HG03439 (cell line): ENCODE data around the gene SYT2.
"Not testable (repeated sequence)": the region's sequence is repeated elsewhere in the genome, so short reads cannot be mapped to it uniquely, and the experiment has no call there.

Experiments
- ATAC-seq: cut with Tn5 transposase; IDR thresholded peaks from one replicate; pipeline ENCODE4 v1.9.1; 2021; ENCODE audit warnings: mild to moderate bottlenecking, moderate library complexity; ENCODE audit not compliant: unreplicated experiment

SYT2 gene

GRCh38 chr1:202599669-202600431, 110.4 kb downstream of the SYT2 start:
- no peak for ATAC-seq

GRCh38 chr1:202597090-202597761, 113.0 kb downstream of the SYT2 start:
- no peak for ATAC-seq

- no peak for ATAC-seq
Observed at GRCh38 chr1:202596638-202597037, 113.6 kb downstream of the SYT2 start.

- no peak for ATAC-seq
Observed at GRCh38 chr1:202593845-202594244, 116.4 kb downstream of the SYT2 start.

- no peak for ATAC-seq
Observed at GRCh38 chr1:202592146-202592545, 118.1 kb downstream of the SYT2 start.

GRCh38 chr1:202591515-202591914, 118.7 kb downstream of the SYT2 start:
- ATAC-seq: no peak

GRCh38 chr1:202590975-202591411, 119.3 kb downstream of the SYT2 start:
- no peak for ATAC-seq

- no peak for ATAC-seq
Observed at GRCh38 chr1:202590126-202590525, 120.1 kb downstream of the SYT2 start.

- ATAC-seq: no peak
Observed at GRCh38 chr1:202589190-202589930, 120.9 kb downstream of the SYT2 start.

- ATAC-seq: no peak
Observed at GRCh38 chr1:202588503-202589189, 121.6 kb downstream of the SYT2 start.

- ATAC-seq: no peak
Observed at GRCh38 chr1:202587859-202588485, 122.3 kb downstream of the SYT2 start.

- ATAC-seq: no peak
Observed at GRCh38 chr1:202586871-202587270, 123.4 kb downstream of the SYT2 start.

GRCh38 chr1:202586018-202586821, 124.0 kb downstream of the SYT2 start:
- ATAC-seq: no peak

GRCh38 chr1:202585590-202585933, 124.7 kb downstream of the SYT2 start:
- no peak for ATAC-seq

- ATAC-seq: no peak
Observed at GRCh38 chr1:202584707-202585589, 125.3 kb downstream of the SYT2 start.

GRCh38 chr1:202582350-202582749, 127.9 kb downstream of the SYT2 start:
- not testable (repeated sequence) for ATAC-seq

- no peak for ATAC-seq
Observed at GRCh38 chr1:202580619-202581018, 129.6 kb downstream of the SYT2 start.

GRCh38 chr1:202579806-202580205, 130.4 kb downstream of the SYT2 start:
- ATAC-seq: no peak

GRCh38 chr1:202578565-202578964, 131.7 kb downstream of the SYT2 start:
- ATAC-seq: no peak
